GDM1 (cell line): Measurements from ENCODE around the gene CABP4.
"Not testable (repeated sequence)": the region's sequence is repeated elsewhere in the genome, so short reads cannot be mapped to it uniquely, and the experiment has no call there.

ENCODE experiments used
- DNase-seq: peaks from one replicate; lab custom pipeline; 2025; lab: John Stamatoyannopoulos, UW

The CABP4 gene

GRCh38 chr11:67482275-67482826, 27.2 kb downstream of the CABP4 start:
- DNase-seq: no peak

GRCh38 chr11:67482827-67483798, 28.0 kb downstream of the CABP4 start, which contains the start of gene AIP:
AIP (plus strand) TSS chr11:67483026; CDS start chr11:67483159, 133 bp downstream.
- DNase-seq: peak; percentile 96

GRCh38 chr11:67483831-67484665, 28.9 kb downstream of the CABP4 start:
- no peak for DNase-seq

GRCh38 chr11:67484847-67485311, 29.7 kb downstream of the CABP4 start:
- DNase-seq: no peak

GRCh38 chr11:67485873-67486361, 30.8 kb downstream of the CABP4 start:
- DNase-seq: not testable (repeated sequence)

GRCh38 chr11:67486481-67487195, 31.5 kb downstream of the CABP4 start:
- no peak for DNase-seq

GRCh38 chr11:67489203-67489884, 34.2 kb downstream of the CABP4 start:
- DNase-seq: no peak

- DNase-seq: no peak
Measured at GRCh38 chr11:67489885-67490726, 35.0 kb downstream of the CABP4 start.

- DNase-seq: no peak
Measured at GRCh38 chr11:67490727-67491065, 35.5 kb downstream of the CABP4 start.

- no peak for DNase-seq
Measured at GRCh38 chr11:67491276-67492068, 36.3 kb downstream of the CABP4 start.

- DNase-seq: no peak
Measured at GRCh38 chr11:67492069-67492727, 37.0 kb downstream of the CABP4 start.

- DNase-seq: no peak
Measured at GRCh38 chr11:67492801-67493547, 37.8 kb downstream of the CABP4 start.

- no peak for DNase-seq
Measured at GRCh38 chr11:67493548-67494370, 38.6 kb downstream of the CABP4 start.

GRCh38 chr11:67494371-67495233, 39.4 kb downstream of the CABP4 start:
- DNase-seq: no peak

GRCh38 chr11:67495234-67496005, 40.3 kb downstream of the CABP4 start:
- no peak for DNase-seq
